Measurements from ENCODE around the gene C18orf32.
"Not testable (repeated sequence)": the region's sequence is repeated elsewhere in the genome, so short reads cannot be mapped to it uniquely, and the experiment has no call there.

C18orf32 gene

DNA sequence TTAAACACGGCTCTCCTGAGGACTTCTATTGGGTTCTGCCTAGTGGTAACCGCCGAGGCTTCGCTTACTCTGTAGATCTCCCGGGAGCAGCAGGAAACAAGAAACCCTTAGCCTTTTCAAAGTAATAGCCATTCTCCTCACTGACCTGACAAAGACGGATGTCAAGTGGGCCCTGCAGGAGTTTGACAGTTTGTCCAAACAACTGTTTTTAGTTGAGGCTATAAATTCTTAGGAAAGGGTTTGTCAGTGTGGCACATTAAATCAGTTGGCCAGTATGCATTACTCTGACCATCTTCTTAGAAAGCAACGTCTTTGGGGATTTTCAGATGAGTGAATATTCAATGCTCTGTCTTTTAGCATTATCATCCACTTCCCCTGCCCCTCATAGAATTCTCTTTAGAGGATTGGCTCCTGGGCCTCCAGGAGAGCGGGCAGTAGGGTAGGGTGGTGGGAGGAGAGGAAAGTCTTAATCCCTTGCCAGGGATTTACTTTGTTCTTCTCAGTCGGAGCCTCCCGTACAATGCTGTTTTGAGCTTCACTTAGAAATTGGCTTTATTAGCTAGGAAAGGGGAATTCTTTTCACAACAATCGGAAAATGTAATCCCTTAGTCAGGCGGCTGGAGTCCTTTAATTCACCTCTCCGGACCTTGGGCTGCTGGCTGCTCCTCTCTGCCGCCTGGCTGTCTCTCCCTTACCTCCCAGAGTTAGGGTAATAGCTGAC is 13.3 kb upstream of the C18orf32 start:
- no peak for DNase-seq (ENCODE audit: low read depth, low spot score)

DNA sequence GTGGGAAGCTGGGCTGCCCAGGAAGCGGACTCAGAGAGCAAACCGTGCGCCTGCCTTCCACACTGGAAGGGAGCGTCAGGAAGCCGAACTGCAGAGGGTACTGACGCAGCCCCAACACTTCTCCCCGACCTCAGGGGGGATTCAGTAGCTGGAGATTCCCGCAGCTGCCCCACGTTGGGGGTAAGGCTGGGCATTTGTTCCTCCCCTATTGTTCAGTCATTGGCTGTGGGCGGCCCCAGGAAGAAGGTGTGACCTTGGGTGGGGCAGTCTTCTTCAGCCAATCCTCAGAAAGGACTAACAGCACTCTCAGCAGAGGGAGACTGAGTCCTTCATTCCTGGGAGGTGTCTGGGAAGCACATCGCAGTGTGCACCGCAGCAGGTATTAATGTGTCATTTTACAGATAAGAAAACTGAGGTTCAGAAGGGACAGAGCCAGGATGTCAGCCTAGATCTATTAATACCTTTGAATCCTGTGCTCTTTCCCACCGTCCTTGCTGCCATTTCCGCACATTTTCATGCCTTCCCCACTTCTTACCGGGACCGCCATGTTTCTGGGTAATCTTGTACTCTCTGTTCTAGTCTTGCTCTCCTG is 12.1 kb upstream of the C18orf32 start:
- DNase-seq (ENCODE audit: low read depth, low spot score) = no peak

DNA sequence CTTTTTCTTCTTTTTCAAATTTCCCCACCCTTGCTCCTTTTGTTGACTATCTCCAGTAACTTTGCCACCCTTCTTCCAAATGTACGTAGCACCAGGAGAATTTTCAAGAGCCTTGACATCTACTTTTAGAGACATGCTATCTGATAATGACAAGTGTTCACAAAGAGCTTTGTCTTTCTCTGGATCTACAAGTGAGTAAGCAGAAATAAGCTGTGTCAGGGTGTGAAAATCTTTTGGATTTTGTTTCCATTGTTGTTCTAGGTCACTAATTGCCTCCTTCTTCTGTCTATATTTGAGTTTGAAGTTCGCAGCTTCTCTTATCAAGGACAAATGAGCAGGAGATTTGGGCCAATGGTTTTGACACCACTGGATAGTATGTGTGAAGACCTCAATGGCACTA is 8.4 kb upstream of the C18orf32 start:
- no peak for DNase-seq (ENCODE audit: low read depth, low spot score)

DNA sequence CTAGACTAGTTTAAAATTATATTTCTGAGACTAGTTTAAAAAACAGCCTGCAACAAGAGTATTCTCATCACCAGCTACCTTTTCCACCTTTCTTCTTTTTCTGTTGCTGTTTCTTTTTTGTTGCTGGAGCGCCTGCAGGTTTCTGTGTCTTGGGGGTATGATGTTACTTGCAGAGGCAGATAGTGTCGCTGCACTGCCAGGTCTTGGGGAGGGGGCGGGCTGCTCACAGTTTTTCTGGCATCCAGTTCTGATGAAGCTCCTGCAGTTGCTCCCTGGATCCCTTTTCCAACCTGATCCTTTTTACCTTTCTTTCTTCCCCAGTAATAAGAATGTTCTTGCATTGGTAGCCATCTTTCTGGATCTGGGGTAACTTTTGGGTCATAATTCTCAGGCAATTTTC is 8.0 kb upstream of the C18orf32 start:
- no peak for DNase-seq (ENCODE audit: low read depth, low spot score)

DNA sequence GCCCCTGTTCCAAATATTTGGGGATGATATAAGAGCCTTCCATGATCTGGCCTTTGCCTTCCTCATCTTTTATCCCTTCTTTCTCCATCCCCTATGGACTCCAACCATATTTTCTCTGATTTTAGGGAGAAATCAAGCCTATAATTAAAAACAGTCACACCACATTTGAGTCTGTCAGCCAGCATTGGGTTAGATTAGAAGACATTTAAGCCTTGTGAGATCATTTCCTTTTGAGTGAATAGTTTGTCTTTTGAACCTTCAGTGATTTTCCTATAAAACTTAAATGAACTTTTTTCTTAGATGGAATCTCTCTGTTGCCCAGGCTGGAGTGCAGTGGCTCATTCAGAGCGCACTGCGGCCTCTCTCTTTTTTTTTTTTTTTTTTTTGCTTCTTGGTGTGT is 7.6 kb upstream of the C18orf32 start:
- DNase-seq (ENCODE audit: low read depth, low spot score) = no peak

DNA sequence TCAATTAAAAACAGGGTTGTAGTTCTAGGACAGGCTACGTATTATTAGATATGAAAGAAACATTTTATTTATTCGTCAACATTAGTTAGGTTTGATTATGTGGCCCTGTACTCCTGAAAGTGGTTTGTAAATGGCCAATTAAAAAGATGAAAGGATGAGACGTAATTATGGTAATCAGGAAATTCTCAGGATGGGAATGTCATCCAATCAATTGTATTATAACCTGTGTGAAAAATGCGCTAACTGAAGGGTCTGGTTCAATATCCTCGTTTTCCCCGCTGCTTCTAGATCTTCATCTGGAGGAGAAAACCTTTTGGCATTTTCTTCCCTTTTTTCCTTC is 5.6 kb upstream of the C18orf32 start:
- DNase-seq (ENCODE audit: low read depth, low spot score) = no peak

DNA sequence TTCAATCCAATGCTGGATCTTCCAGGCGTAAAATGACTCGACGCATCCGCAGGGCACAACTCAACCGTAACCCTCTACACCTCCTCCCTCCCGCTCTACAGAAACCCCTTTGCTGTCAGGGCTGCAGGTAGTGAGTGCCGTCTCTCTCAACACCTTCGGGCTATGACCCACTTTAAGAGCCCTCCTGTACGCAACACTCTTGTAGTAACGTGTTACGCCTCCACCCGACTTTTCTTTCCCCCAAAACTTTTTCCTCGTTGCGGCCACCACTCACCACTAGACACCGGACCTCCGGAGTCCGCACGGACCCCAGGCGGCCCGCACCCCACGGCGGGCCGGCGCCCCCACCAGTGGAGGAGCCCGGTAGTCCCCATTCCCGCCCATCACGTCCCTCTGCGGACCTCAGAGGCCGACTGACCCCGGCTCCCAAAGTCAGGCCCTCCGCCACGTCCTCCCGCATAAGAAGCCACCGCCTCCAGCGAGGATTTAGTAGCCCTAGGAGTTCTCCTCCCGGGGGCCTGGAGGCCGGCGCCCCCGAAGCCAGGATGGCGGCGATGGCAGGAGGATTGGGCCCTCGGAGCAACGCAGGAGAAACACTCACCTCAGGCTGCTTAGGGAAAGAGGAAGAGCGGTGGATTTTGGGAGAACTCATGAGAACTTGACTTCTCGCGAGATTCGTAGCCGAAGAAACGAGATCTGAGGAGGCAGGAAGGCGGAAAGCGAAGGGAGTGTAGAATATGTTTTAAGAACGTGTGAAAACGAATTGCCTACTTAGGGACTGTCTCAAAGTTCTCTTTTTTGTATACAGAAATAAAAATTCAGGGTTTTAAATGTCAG is 5.0 kb upstream of the C18orf32 start, which contains the start of gene RPL17:
Gene RPL17, minus strand, starts transcription at position 609 of the 837 bp plus-strand sequence.
- peak; percentile 99 for DNase-seq (ENCODE audit: low read depth, low spot score)

DNA sequence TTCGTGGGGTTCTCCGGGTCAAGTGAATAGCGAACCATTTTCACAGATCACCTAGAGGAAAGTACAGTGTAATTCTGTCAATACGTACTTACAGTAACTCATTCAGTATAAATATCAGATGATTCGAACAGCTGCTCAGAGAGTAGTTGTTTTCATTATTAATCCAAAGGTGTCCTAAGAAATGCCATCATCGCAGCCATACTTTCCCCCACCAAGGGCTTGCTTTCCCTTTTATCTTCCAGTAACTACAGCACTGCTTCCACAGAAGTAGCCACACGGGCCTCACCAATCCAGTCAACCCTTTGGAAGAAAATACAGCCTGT is 4.5 kb upstream of the C18orf32 start:
- DNase-seq (ENCODE audit: low read depth, low spot score) = no peak

DNA sequence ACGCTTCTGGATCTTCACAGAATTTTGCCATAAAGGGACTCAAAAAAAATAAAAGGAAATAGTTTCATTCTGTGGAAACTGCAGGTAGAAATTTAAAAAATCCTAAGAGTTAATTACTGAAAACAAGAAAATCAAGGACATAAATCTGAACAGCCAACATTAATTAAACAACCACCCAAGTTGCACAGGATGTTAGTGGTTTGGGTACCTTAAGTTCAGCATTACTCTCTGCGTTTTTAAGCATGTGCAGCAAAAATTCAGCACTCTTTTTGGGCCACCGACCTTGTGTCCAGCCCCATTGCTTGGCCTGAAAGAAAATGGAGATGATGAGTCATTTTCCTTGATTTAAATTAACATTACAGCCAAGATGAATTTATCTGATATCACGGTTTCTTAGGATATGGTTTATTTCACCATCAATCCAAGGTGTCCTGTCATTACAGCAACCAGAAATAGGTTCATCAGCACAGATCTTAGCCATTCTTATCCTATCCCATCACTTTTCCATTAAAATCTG is 3.3 kb upstream of the C18orf32 start:
- DNase-seq (ENCODE audit: low read depth, low spot score) = no peak

DNA sequence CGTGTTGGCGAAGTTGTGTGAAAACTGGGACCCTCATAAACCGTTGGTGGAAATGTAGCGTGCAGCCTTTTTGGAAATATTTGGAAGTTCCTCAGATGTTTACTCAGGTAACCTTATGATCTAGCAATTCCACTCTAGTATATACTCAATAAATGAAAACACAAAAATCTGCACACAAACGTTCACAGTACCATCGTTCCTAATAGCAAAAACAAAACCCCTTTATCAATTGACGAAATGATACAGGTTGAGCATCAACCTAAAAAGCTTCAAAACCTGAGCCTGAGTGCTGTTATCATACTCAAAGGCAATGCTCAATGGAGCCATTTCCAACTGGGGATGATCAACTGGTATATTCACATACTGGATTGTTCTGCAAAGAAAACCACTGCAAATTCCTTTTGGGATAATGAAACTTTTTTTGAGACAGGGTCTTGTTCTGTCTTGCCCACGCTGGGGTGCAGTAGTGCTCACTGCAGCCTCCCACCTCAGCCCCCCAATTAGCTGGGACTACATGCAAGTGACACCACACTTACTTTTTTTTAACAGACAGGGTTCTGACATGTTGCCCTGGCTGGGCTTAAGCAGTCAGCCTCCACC is 777 bp upstream of the C18orf32 start:
- no peak for DNase-seq (ENCODE audit: low read depth, low spot score)

DNA sequence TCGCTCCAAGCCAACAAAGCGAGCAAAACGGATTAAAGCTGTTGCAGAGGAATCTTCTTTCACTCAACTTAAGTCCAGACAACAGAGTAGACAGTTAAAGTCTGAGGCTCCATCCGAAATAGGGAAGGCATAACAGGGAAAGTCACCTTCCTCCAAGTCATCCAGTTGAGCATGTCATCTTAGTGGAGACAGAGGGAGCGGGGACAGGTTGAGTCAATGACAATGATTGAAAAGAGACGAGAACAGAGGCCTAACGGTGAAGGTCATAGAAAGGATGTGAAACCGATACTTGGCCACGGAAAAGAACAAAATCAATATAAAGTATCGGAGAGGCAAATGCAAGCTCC is 455 bp downstream of the C18orf32 start:
- no peak for DNase-seq (ENCODE audit: low read depth, low spot score)

DNA sequence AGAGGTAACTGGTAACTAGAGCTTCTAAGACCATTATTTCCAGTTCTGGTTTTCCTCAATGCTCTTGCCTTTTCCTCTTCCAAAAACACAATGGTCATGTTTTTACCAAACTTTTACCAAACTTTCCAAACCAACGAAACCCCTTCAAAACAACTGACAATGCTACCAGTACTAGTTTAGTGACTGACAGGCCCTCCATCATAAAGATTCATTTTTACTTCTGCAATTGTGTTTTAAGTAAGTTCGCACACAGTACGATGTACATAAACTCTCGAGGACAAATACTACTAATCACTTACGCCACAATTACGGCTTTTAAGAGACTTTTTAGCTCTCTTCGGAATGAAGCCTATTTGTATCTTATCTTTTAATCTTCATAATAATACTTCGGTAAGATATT is 900 bp downstream of the C18orf32 start:
- DNase-seq (ENCODE audit: low read depth, low spot score) = no peak

DNA sequence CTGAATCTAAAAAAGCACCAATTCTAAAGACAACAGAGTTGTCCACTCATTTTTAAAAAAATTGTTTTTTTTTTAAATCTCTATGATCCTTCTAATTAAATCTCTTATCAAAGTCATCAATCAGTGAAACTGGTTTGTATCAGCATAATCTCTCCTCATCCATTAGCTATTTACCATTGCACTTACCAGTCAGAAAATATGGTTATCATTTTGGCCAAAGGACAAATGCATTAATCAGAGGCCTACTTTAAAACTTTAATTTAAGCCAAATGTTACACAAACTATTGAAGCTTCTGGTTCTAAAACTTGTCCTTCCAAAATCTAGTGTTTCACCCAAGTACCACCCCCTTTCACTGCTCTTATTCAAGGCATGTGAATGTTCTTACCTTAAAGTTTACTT is 3.8 kb downstream of the C18orf32 start:
- DNase-seq (ENCODE audit: low read depth, low spot score) = no peak

DNA sequence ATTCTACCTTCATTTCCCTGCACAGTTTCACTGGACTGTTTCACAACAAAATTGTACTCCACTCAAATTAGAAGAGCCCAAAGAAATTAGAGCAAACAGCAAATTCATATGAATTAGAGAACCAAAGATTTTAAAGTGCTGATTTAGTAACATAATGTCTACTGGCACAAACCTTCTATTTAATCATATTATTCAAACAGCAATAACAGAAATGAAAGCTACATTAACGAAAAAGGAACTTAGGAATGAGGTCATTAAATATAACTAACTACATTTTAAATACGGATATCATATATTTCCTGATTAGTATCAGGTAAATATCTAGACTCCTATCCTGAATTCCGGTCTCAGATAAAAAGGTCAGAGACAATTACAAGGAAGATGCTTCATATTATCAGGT is 5.1 kb downstream of the C18orf32 start:
- DNase-seq (ENCODE audit: low read depth, low spot score) = no peak

DNA sequence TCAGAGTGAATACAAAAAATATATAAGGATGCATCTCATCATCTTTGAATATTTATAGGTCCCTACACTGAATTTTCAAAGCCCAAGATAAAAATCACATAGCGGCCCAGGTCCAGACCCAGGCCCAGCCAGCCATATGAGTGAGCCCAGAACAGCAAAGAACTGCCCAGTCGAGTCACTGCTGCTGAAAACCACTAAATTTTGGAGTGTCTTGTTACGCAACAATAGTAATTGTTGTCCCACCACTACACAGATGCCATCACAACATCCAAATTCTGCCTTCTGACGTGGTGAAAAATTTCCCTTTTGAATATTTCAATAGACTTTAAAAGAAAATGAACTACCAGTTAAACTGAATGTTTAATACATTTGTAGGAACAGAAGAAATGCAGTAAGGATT is 5.7 kb downstream of the C18orf32 start:
- no peak for DNase-seq (ENCODE audit: low read depth, low spot score)

DNA sequence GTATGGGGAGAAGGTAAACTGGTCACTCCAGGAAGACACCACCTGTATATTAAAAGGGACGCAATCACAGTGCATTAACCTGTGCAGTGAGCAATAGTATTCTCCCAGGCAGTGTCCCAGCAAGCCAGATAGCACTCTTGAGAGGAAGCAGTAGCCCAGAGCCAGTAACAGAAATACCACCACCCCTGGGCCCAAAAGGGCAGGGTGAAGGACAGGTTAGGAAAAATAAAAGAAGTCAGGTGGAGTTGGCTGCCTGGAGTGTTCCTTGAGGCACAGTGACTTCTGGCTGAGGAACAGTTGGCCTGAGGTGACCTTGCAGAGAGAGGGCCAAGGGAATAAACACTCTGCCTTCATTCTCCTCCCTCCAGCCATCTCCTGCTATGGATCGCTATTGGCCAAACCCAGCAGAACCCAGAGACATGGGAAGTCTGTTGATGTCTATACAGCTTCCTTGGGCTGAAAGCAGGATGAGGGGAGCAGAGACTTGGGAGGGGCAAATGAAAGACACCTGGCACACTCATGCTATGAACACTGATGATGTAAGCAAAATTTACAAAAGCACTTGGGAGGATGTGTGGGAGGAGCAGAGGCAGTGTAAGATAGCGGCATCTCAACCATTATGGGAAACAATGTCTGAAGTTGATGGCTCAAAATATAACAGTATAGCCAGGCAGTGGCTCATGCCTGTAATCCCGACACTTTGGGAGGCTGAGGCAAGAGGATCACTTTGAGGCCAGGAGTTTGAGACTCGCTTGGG is 7.5 kb downstream of the C18orf32 start:
- DNase-seq (ENCODE audit: low read depth, low spot score) = no peak

DNA sequence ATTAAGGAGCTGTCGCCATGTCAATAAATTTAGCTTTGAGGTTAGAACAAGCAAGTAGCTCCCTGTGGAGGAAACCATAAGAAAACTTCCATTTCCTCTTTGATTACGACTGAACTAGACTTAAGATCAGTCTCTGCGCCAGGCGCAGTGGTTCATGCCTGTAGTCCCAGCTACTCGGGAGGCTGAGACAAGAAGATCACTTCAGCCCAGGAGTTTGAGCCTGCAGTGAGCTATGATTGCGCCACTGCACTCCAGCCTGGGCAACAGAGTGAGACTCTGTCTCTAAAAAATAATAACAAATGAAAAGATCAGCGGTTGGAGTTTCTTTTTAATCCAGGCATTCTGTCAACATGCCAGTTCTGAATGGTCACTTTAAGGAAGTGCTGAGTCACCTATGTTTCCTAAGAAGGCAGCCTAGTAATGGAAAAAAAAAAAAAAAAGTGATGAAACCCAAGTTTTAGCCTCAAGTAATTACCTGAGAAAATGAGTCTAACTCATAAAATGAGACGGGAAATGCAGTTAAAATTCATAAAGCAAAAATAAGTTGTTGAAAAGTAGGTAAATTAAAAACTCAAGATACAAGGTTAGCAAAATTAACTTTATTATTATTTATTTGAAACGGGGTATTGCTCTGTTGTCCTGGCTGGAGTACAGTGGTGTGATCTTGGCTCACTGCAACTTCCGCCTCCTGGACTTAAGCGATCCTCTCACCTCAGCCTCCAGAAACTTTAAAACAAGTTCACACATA is 10.2 kb downstream of the C18orf32 start:
- DNase-seq (ENCODE audit: low read depth, low spot score) = no peak

DNA sequence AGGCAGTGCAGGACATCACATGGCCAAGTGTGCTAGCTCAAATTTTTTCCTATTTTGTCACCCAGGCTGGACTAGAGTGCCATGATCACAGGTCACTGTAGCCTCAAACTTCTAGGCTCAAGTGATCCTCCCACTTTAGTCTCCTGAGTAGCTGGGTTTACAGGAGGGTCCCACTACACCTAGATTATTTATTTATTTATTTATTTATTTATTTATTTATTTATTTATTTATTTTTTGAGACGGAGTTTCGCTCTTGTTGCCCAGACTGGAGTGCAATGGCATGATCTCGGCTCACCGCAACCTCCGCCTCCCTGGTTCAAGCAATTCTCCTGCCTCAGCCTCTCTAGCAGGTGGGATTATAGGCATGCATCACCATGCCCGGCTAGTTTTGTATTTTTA is 12.1 kb downstream of the C18orf32 start:
- DNase-seq (ENCODE audit: low read depth, low spot score) = not testable (repeated sequence)

DNA sequence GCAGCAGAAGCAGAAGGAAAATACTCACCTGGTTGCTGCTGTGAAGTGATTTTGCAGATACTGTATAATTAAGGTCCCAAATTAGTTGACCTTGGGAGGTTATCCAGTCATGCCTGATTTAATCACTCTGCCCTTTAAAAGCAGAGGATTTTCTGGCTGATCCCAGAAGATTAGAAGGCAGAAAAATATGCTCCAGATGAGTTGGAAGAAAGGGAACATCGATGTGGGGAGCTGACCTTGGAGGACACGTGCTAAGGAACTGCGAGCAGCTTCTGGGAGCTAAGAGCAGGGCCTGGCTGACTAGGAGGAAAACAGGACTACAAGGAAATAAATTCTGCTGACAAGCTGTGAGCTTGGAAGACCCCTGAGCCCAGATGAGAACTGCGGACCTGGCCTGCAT is 13.3 kb downstream of the C18orf32 start:
- DNase-seq (ENCODE audit: low read depth, low spot score) = no peak

DNA sequence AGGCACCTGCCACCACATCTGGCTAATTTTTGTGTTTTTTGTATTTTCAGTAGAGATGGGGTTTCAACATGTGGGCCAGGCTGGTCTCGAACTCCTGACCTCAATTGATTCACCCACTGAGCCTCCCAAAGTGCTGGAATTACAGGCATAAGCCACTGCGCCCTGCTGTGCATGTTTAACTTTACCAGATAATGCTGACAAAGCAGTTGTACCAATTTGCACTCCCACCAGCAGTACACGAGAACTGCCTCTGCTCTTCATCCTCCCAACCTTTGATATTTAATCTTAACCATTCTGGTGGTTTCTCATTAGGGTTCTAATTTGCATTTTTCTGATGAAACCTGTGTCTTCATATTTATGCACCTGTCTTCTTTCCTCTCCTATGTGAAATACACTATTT is 14.6 kb downstream of the C18orf32 start:
- DNase-seq (ENCODE audit: low read depth, low spot score) = no peak

DNA sequence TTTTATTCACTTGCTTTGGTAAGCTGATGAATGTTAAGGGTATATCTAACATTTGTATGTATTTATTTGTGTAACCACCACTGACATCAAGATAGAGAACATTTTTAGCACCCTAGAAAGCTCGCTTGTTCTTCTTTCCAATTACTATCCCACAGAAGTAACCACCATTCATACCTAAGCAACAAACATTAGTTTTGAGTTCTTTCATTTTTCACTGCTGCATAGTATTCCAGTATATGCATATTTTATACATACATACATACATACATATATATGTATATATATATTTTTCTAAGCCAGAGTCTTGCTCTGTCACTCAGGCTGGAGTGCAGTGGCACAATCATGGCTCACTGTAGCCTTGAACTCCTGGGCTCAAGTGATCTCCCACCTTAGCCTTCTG is 15.5 kb downstream of the C18orf32 start:
- no peak for DNase-seq (ENCODE audit: low read depth, low spot score)
